ENCODE data around the gene MRPS23. TPM values are rescaled to one million over a fixed set of nuclear protein-coding genes. Genes with fewer than 3 reads are reported as not detected.

MRPS23 gene
- total and polyA plus RNA-seq, 5 donors from 2014 or later, result 14.0 to 44.0 (median 40.2) TPM

DNA sequence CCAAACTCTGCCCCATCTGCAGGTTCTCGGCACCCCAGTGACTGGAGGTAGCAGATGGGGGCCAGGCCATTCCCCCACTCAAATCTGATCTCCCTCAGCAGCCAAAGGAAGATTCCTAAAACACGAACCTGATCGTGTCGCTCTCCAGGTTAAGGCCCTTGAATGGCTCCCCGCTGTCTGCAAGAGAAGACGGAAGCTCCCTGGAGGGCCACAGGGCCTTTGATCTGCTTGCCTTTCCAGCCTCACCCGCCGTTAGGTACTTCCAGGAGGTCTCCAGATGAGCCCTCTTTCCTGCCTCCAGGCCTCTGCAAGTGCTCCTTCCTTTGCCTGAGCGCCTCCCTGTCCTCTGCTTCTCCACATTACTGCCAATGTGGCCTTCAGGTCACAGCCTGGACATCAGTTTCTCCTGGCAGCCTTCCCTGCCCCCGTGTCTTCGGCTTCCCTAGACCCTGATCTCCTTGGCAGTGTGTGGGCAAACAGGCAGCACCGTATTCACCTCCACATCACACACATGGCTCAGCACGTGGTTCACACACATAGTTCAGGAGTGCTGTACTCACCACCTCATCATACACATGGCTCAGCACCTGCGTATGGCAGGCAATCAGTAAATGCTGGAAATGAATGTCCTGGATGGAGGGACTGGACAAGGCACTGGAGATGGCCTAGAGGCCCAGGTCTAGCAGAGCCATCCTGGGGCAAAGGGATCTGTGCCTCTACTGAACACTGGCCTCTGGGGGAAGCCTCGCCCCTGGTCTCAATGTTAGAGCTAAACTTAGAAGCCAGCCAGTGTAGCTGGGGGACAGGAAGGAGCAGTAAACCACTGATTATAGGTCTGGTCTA is 26.4 kb upstream of the MRPS23 start:
- Histone ChIP-seq H3K9me3 (ENCODE audit: control insufficient read depth in 2 of 2, low read length in 2 of 2) (no peaks in the 10 kb centered on the region), H3K4me1 (ENCODE audit: control insufficient read depth, insufficient read depth, low read length, poor library complexity, severe bottlenecking) (no peaks in the 10 kb centered on the region), H3K27me3 (ENCODE audit: control insufficient read depth, insufficient read depth, low read length) (peaks cover 2% of the 10 kb centered on the region), H3K27ac (ENCODE audit: insufficient read depth, low read length, poor library complexity, severe bottlenecking) (no peak overlapping the region), H3K4me3 (ENCODE audit: low read depth, low read length) (no peak overlapping the region), H3K36me3 (ENCODE audit: control insufficient read depth, insufficient read depth, low read length) (no peaks in the 10 kb centered on the region)
- DNase-seq (no peak), ATAC-seq (ENCODE audit: low read depth in 2 of 2) (no peak)
- Mint-ChIP-seq H3K36me3 (no peaks in the 10 kb centered on the region), H3K4me1 (peaks cover 0 to 12% (median 2%) of the 10 kb centered on the region in 4 donors), H3K27ac (peak overlapping the region in 1 of 3 donors; percentile 18), H3K4me3 (no peak overlapping the region), H3K27me3 (peaks cover 30% of the 10 kb centered on the region), H3K9me3 (peaks cover 0 to 2% (median 0%) of the 10 kb centered on the region in 7 donors)

DNA sequence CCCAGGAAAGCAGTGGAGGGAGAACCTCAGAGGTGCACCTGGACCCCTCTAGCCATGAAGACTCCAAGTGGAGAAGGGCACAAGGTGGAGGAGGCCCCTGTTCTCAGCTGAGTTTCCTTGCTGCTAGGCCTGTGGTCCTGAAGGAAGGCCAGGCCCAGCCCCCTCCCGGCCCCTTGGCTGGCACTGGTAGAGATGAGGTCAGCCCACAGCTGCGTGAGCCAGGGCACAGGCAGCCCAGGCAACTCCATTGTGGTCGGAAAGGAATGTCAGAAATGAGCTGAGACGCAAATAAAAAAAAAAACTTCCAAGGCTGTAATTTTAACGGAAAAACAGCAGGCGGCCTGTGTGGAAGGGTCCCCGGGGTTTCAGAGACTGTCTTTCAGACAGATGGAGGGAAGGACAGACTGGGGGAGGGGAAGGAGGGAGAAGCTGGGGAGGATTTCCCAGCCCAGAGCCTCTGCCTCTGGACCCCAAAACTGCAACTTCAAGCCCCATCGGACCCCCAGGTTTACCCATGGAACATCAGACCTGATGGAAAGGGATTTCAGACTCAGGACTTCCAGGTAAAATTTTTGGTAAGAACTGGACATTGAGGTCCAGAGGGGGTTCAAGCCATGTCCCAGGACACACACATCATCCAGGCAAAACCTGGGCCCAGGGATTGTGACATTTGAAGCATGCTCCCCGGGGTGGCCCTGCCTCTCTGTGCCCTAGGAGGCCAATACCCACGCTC is 25.6 kb upstream of the MRPS23 start:
- peak overlapping the region in 1 of 3 donors; percentile 18 for H3K27ac Mint-ChIP-seq
- peaks cover 23% of the 10 kb centered on the region for H3K27me3 Mint-ChIP-seq
- DNase-seq, result no peak
- Histone ChIP-seq H3K9me3 (ENCODE audit: control insufficient read depth in 2 of 2, low read length in 2 of 2) (no peaks in the 10 kb centered on the region), H3K27ac (ENCODE audit: insufficient read depth, low read length, poor library complexity, severe bottlenecking) (no peak overlapping the region), H3K4me1 (ENCODE audit: control insufficient read depth, insufficient read depth, low read length, poor library complexity, severe bottlenecking) (no peaks in the 10 kb centered on the region), H3K4me3 (ENCODE audit: low read depth, low read length) (no peak overlapping the region), H3K27me3 (ENCODE audit: control insufficient read depth, insufficient read depth, low read length) (peaks cover 2% of the 10 kb centered on the region), H3K36me3 (ENCODE audit: control insufficient read depth, insufficient read depth, low read length) (no peaks in the 10 kb centered on the region)
- no peak for ATAC-seq (ENCODE audit: low read depth in 2 of 2)
- peaks cover 0 to 12% (median 2%) of the 10 kb centered on the region in 4 donors for H3K4me1 Mint-ChIP-seq
- H3K4me3 Mint-ChIP-seq, result no peak overlapping the region
- H3K36me3 Mint-ChIP-seq, result no peaks in the 10 kb centered on the region
- peaks cover 0 to 2% (median 0%) of the 10 kb centered on the region in 7 donors for H3K9me3 Mint-ChIP-seq

DNA sequence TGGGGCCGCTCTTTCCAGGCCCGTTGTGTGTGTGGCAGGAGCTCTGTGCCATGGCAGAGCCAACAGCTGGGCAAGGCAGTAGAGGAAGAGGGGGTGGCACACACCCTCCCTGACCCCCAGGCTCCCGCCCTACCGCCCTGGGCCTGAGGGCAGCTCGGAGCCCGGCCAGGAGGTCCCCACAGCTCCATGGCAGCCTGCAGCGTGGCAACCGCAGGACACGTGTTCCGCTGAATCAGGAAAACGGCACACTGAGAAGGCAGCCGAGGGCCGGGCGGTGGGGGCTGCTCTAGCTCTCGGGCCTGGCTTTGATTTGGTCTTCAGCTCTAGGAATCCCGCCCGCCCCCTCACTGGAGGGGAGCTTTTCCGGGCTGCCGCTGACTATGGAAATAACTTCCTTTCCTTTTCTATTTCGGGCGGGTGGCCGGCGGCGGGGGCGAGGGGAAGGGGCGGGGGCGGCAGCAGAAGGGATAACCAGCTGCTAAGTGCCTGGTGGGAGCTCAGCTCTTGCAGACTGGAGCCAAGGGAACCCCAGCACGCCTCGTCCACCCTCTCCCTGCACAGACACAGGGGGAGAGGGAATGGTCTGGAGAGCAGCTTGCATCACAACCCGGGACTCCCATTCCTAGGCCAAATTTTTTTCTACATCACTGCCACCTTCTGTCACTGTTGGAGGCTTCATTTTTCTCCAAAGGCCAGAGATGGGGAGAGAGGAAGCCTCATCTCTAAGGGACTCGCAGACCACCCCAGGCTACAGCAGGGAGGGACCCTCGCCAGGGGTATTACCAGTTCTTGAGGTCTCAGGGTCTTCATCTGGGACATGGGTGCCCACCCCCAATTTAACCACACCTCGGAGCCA is 24.8 kb upstream of the MRPS23 start:
- peak in 1 of 2 donors; percentile 29 for ATAC-seq (ENCODE audit: low read depth in 2 of 2)
- Mint-ChIP-seq H3K27me3 (peaks cover 20% of the 10 kb centered on the region), H3K27ac (no peak overlapping the region), H3K9me3 (peaks cover 0 to 2% (median 0%) of the 10 kb centered on the region in 7 donors), H3K4me3 (peak overlapping the region in 1 of 4 donors; percentile 76), H3K4me1 (peaks cover 0 to 7% (median 1%) of the 10 kb centered on the region in 4 donors), H3K36me3 (no peaks in the 10 kb centered on the region)
- Histone ChIP-seq H3K4me1 (ENCODE audit: control insufficient read depth, insufficient read depth, low read length, poor library complexity, severe bottlenecking) (no peaks in the 10 kb centered on the region), H3K27me3 (ENCODE audit: control insufficient read depth, insufficient read depth, low read length) (peaks cover 2% of the 10 kb centered on the region), H3K4me3 (ENCODE audit: low read depth, low read length) (no peak overlapping the region), H3K27ac (ENCODE audit: insufficient read depth, low read length, poor library complexity, severe bottlenecking) (no peak overlapping the region), H3K36me3 (ENCODE audit: control insufficient read depth, insufficient read depth, low read length) (no peaks in the 10 kb centered on the region), H3K9me3 (ENCODE audit: control insufficient read depth in 2 of 2, low read length in 2 of 2) (no peaks in the 10 kb centered on the region)
- no peak for DNase-seq

DNA sequence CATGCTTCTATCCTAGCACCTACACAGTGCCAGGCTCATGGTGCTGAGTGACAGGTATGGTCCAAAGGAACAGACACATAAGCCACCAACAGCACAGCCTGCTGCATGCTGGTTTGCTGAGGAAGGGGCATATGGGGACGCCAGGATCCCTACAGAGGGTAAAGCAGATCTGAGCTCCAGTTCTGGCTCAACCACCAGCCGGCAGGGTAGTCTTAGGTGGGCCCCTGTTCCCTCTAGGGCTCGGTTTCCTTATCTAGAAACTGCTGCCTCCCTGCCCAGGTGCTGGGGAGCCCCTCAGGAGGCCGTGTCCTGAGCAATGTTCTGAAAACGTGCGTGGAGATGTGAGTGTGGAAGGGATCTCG is 24.2 kb upstream of the MRPS23 start:
- Mint-ChIP-seq H3K4me1 (peaks cover 0 to 7% (median 1%) of the 10 kb centered on the region in 4 donors), H3K27me3 (peaks cover 20% of the 10 kb centered on the region), H3K27ac (no peak overlapping the region), H3K4me3 (peak overlapping the region in 1 of 4 donors; percentile 76), H3K36me3 (no peaks in the 10 kb centered on the region), H3K9me3 (peaks cover 0 to 2% (median 0%) of the 10 kb centered on the region in 7 donors)
- no peaks in the 10 kb centered on the region for H3K27me3 ChIP-seq (ENCODE audit: control insufficient read depth, insufficient read depth, low read length)
- no peak overlapping the region for H3K4me3 ChIP-seq (ENCODE audit: low read depth, low read length)
- H3K9me3 ChIP-seq (ENCODE audit: control insufficient read depth in 2 of 2, low read length in 2 of 2), result no peaks in the 10 kb centered on the region
- no peaks in the 10 kb centered on the region for H3K4me1 ChIP-seq (ENCODE audit: control insufficient read depth, insufficient read depth, low read length, poor library complexity, severe bottlenecking)
- no peak overlapping the region for H3K27ac ChIP-seq (ENCODE audit: insufficient read depth, low read length, poor library complexity, severe bottlenecking)
- H3K36me3 ChIP-seq (ENCODE audit: control insufficient read depth, insufficient read depth, low read length), result no peaks in the 10 kb centered on the region
- no peak for DNase-seq
- ATAC-seq (ENCODE audit: low read depth in 2 of 2), result no peak

DNA sequence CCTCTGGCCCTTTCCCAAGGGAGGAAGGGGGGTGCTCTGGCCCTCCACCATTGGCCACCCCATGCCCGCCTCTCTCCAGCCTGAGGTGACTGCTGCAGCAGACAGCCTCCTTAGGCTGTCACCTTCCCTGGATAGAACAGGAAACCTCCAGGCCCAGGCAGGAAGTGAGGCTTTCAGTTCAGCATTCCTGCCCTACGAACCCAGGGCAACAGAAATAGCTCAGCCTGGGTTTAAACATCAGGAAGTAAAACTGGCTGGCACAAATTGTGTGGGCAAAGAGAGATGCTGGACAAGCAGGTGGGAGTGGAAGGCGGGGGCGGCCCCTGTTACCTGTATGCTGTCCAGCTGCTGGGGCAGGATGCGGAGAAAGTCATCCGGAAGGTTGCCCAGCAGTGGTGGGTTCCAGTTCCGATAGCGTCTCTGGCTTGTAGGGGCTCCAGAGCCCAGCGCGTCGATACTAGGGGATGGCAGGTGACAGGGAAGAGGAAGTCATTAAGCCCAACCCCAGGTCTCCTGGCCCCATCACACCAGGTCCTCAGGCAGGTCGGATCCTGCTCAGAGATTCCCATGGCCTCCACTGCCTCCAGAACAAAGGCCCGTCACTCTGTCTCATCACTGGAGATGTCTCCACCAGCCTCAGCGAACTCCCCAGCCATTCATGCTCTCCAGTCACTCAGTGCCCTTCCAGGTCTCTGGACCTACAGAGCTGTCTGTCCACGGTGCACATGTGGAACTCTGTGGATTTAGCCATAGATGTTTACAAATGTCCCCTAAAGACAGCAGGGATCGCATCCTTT is 23.6 kb upstream of the MRPS23 start:
- H3K4me3 Mint-ChIP-seq, result no peak overlapping the region
- H3K36me3 Mint-ChIP-seq, result no peaks in the 10 kb centered on the region
- Histone ChIP-seq H3K9me3 (ENCODE audit: control insufficient read depth in 2 of 2, low read length in 2 of 2) (no peaks in the 10 kb centered on the region), H3K4me1 (ENCODE audit: control insufficient read depth, insufficient read depth, low read length, poor library complexity, severe bottlenecking) (no peaks in the 10 kb centered on the region), H3K27ac (ENCODE audit: insufficient read depth, low read length, poor library complexity, severe bottlenecking) (no peak overlapping the region), H3K36me3 (ENCODE audit: control insufficient read depth, insufficient read depth, low read length) (no peaks in the 10 kb centered on the region), H3K4me3 (ENCODE audit: low read depth, low read length) (no peak overlapping the region), H3K27me3 (ENCODE audit: control insufficient read depth, insufficient read depth, low read length) (no peaks in the 10 kb centered on the region)
- no peak for ATAC-seq (ENCODE audit: low read depth in 2 of 2)
- H3K9me3 Mint-ChIP-seq, result peaks cover 0 to 2% (median 0%) of the 10 kb centered on the region in 7 donors
- DNase-seq, result no peak
- H3K27me3 Mint-ChIP-seq, result peaks cover 20% of the 10 kb centered on the region
- H3K4me1 Mint-ChIP-seq, result peaks cover 0 to 7% (median 1%) of the 10 kb centered on the region in 4 donors
- H3K27ac Mint-ChIP-seq, result no peak overlapping the region

DNA sequence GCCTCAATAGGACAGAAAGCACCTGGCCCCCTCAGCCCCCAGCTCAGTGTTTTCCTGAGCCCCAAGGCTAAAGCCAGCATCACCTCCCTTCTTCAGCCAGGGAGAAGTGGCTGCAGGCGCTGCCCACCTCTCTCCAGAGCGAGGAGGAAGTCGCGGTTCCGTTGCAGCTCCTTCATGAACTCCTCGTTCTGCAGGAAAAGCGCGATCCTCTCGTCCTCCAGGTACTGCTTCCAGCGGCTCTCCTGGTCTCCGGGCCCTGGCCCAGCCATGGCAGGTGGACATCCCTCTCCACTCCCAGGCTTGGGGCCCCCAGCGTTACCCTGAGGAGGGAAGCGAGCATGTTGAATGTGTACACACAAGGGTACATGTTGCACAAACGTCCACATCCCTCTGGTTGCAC is 22.7 kb upstream of the MRPS23 start:
- peaks cover 0 to 2% (median 0%) of the 10 kb centered on the region in 7 donors for H3K9me3 Mint-ChIP-seq
- ATAC-seq (ENCODE audit: low read depth in 2 of 2), result no peak
- H3K4me1 Mint-ChIP-seq, result peaks cover 0 to 9% (median 2%) of the 10 kb centered on the region in 4 donors
- no peaks in the 10 kb centered on the region for H3K27me3 ChIP-seq (ENCODE audit: control insufficient read depth, insufficient read depth, low read length)
- H3K27ac ChIP-seq (ENCODE audit: insufficient read depth, low read length, poor library complexity, severe bottlenecking), result no peak overlapping the region
- H3K4me3 ChIP-seq (ENCODE audit: low read depth, low read length), result no peak overlapping the region
- no peak overlapping the region for H3K4me3 Mint-ChIP-seq
- H3K27me3 Mint-ChIP-seq, result peaks cover 16% of the 10 kb centered on the region
- H3K9me3 ChIP-seq (ENCODE audit: control insufficient read depth in 2 of 2, low read length in 2 of 2), result no peaks in the 10 kb centered on the region
- no peaks in the 10 kb centered on the region for H3K36me3 ChIP-seq (ENCODE audit: control insufficient read depth, insufficient read depth, low read length)
- no peaks in the 10 kb centered on the region for H3K4me1 ChIP-seq (ENCODE audit: control insufficient read depth, insufficient read depth, low read length, poor library complexity, severe bottlenecking)
- DNase-seq, result no peak
- no peaks in the 10 kb centered on the region for H3K36me3 Mint-ChIP-seq
- peak overlapping the region in 1 of 3 donors; percentile 20 for H3K27ac Mint-ChIP-seq

DNA sequence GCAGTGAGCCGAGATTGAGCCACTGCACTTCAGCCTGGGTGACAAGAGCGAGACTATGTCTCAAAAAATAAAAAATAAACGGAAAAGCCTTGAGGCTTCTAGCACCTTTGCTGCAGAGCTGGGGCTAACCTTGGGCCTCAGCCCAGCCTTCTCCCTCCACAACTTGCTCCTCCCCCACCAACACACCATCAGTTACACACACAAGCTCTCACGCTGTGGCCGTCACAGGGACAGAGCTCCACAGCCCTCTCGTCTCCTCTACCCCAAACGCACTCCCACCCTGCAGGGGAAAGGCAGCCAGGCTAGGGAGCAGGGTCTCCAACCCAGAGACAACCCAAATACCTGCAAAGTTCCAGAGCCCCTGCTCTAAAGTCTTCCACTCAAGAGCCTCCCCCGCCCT is 22.0 kb upstream of the MRPS23 start:
- no peaks in the 10 kb centered on the region for H3K4me1 ChIP-seq (ENCODE audit: control insufficient read depth, insufficient read depth, low read length, poor library complexity, severe bottlenecking)

More for the DNA sequence above, 22.0 kb upstream of the MRPS23 start:
- H3K4me3 Mint-ChIP-seq, result no peak overlapping the region
- H3K27me3 ChIP-seq (ENCODE audit: control insufficient read depth, insufficient read depth, low read length), result no peaks in the 10 kb centered on the region
- H3K36me3 ChIP-seq (ENCODE audit: control insufficient read depth, insufficient read depth, low read length), result no peaks in the 10 kb centered on the region
- ATAC-seq (ENCODE audit: low read depth in 2 of 2), result no peak
- H3K4me3 ChIP-seq (ENCODE audit: low read depth, low read length), result no peak overlapping the region
- H3K27ac Mint-ChIP-seq, result no peak overlapping the region
- H3K36me3 Mint-ChIP-seq, result no peaks in the 10 kb centered on the region
- no peak for DNase-seq
- peaks cover 0 to 11% (median 2%) of the 10 kb centered on the region in 4 donors for H3K4me1 Mint-ChIP-seq
- H3K9me3 ChIP-seq (ENCODE audit: control insufficient read depth in 2 of 2, low read length in 2 of 2), result no peaks in the 10 kb centered on the region
- H3K27me3 Mint-ChIP-seq, result peaks cover 16% of the 10 kb centered on the region
- no peak overlapping the region for H3K27ac ChIP-seq (ENCODE audit: insufficient read depth, low read length, poor library complexity, severe bottlenecking)
- peaks cover 0 to 2% (median 0%) of the 10 kb centered on the region in 7 donors for H3K9me3 Mint-ChIP-seq
